ENCODE measurements around the gene KRT33B. TPM values are rescaled to one million over a fixed set of nuclear protein-coding genes. Genes with fewer than 3 reads are reported as not detected.
"Not testable (repeated sequence)": the region's sequence is repeated elsewhere in the genome, so short reads cannot be mapped to it uniquely, and the experiment has no call there.

The KRT33B gene
- total RNA-seq, 2 donors from 2014 or later = not detected

GRCh38 chr17:41395044-41395443 is 25.4 kb upstream of the KRT33B start:
- ATAC-seq; DNase-seq; intact Hi-C loops (cut with DNase I, micrococcal nuclease): not testable (repeated sequence)

GRCh38 chr17:41394254-41394996 is 24.8 kb upstream of the KRT33B start:
- ATAC-seq = no peak
- DNase-seq = no peak
- intact Hi-C loops (cut with DNase I, micrococcal nuclease) = no loop called here

GRCh38 chr17:41393826-41394225 is 24.2 kb upstream of the KRT33B start:
- intact Hi-C loops (cut with DNase I, micrococcal nuclease) = no loop called here
- ATAC-seq (no peak), DNase-seq (no peak)

- no peak for DNase-seq
- intact Hi-C loops (cut with DNase I, micrococcal nuclease) = no loop called here
- ATAC-seq = no peak
These were observed 23.7 kb upstream of the KRT33B start for GRCh38 chr17:41393294-41393693.

GRCh38 chr17:41392278-41392677 is 22.7 kb upstream of the KRT33B start:
- DNase-seq = no peak
- no peak for ATAC-seq
- intact Hi-C loops (cut with DNase I, micrococcal nuclease) = no loop called here

GRCh38 chr17:41391535-41391934 is 21.9 kb upstream of the KRT33B start:
- ATAC-seq (no peak), DNase-seq (no peak)
- intact Hi-C loops (cut with DNase I, micrococcal nuclease) = no loop called here

GRCh38 chr17:41390411-41390938 is 20.9 kb upstream of the KRT33B start:
- DNase-seq (no peak), ATAC-seq (no peak)
- intact Hi-C loops (cut with DNase I, micrococcal nuclease) = no loop called here

GRCh38 chr17:41387670-41388069 is 18.1 kb upstream of the KRT33B start:
- ATAC-seq (no peak), DNase-seq (no peak)
- intact Hi-C loops (cut with DNase I, micrococcal nuclease) = loop anchor here in 1 of 2 donors (10.0 kb wide), 1 partner anchor 57 kb away; the partner anchor contains the start of gene KRT38

GRCh38 chr17:41386227-41386626 is 16.6 kb upstream of the KRT33B start:
- DNase-seq (no peak), ATAC-seq (no peak)
- intact Hi-C loops (cut with DNase I, micrococcal nuclease) = loop anchor here in 1 of 2 donors (10.0 kb wide), 1 partner anchor 59 kb away; the partner anchor contains the start of gene KRT38

GRCh38 chr17:41383690-41384089 is 14.1 kb upstream of the KRT33B start:
- intact Hi-C loops (cut with DNase I, micrococcal nuclease) = loop anchor here in 1 of 2 donors (10.0 kb wide), 1 partner anchor 61 kb away; the partner anchor contains the start of gene KRT38
- ATAC-seq (no peak), DNase-seq (no peak)

GRCh38 chr17:41382394-41382793 is 12.8 kb upstream of the KRT33B start:
- intact Hi-C loops (cut with DNase I, micrococcal nuclease) = loop anchor here in 1 of 2 donors (10.0 kb wide), 1 partner anchor 62 kb away; the partner anchor contains the start of gene KRT38
- ATAC-seq = no peak
- no peak for DNase-seq

GRCh38 chr17:41381943-41382342 is 12.3 kb upstream of the KRT33B start, which contains the start of gene KRT34:
KRT34 (minus strand) TSS chr17:41382306; CDS start chr17:41382246, 60 bp downstream.
- not testable (repeated sequence) for ATAC-seq, DNase-seq
- intact Hi-C loops (cut with DNase I, micrococcal nuclease) = loop anchor here in 1 of 2 donors (10.0 kb wide), 1 partner anchor 63 kb away; the partner anchor contains the start of gene KRT38

- not testable (repeated sequence) for ATAC-seq, DNase-seq
- intact Hi-C loops (cut with DNase I, micrococcal nuclease) = loop anchor here in 1 of 2 donors (10.0 kb wide), 1 partner anchor 65 kb away; the partner anchor contains the start of gene KRT38
These were observed 10.5 kb upstream of the KRT33B start for GRCh38 chr17:41380091-41380490.

- ATAC-seq (no peak), DNase-seq (no peak)
- intact Hi-C loops (cut with DNase I, micrococcal nuclease) = no loop called here
These were observed 7.9 kb upstream of the KRT33B start for GRCh38 chr17:41377546-41377945.

- DNase-seq (no peak), ATAC-seq (no peak)
- intact Hi-C loops (cut with DNase I, micrococcal nuclease) = no loop called here
These were observed 590 bp downstream of the KRT33B start for GRCh38 chr17:41369023-41369422.

- DNase-seq (no peak), ATAC-seq (no peak)
- intact Hi-C loops (cut with DNase I, micrococcal nuclease) = no loop called here
These were observed 2.1 kb downstream of the KRT33B start for GRCh38 chr17:41367426-41368075.

GRCh38 chr17:41366070-41366469 is 3.5 kb downstream of the KRT33B start:
- intact Hi-C loops (cut with DNase I, micrococcal nuclease) = no loop called here
- ATAC-seq = no peak
- DNase-seq = no peak

GRCh38 chr17:41363881-41364280 is 5.7 kb downstream of the KRT33B start:
- intact Hi-C loops (cut with DNase I, micrococcal nuclease) = no loop called here
- ATAC-seq (no peak), DNase-seq (no peak)

- no peak for ATAC-seq
- intact Hi-C loops (cut with DNase I, micrococcal nuclease) = no loop called here
- no peak for DNase-seq
These were observed 9.2 kb downstream of the KRT33B start for GRCh38 chr17:41360296-41360995.

All from left colon (tissue), 2 donors.